HG02981 (cell line): ENCODE measurements around the gene CNNM2.
"Not testable (repeated sequence)": the region's sequence is repeated elsewhere in the genome, so short reads cannot be mapped to it uniquely, and the experiment has no call there.

ENCODE experiments used
- ATAC-seq: cut with Tn5 transposase; IDR thresholded peaks from one replicate; pipeline ENCODE4 v1.9.1; 2021; ENCODE audit warnings: mild to moderate bottlenecking, moderate library complexity; ENCODE audit not compliant: unreplicated experiment

CNNM2 gene

DNA sequence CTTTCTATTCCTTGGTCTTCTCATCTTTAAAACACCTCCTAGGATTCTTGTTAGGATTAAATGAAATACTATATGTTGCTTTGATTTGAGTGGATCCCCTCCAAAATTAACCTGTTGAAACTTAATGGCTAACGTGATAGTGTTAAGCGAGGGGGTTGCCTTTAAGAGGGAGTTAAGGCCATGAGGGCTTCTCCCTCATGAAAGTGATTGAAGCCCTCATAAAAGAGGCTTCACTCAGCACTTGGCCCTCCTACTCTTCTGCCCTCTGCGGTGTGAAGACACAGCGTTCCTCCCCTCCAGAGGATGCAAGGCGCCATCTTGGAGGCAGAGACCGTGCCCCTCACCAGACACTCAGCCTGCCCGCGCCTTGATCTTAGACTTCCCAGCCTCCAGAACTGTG is 46.6 kb downstream of the CNNM2 start:
- no peak for ATAC-seq

DNA sequence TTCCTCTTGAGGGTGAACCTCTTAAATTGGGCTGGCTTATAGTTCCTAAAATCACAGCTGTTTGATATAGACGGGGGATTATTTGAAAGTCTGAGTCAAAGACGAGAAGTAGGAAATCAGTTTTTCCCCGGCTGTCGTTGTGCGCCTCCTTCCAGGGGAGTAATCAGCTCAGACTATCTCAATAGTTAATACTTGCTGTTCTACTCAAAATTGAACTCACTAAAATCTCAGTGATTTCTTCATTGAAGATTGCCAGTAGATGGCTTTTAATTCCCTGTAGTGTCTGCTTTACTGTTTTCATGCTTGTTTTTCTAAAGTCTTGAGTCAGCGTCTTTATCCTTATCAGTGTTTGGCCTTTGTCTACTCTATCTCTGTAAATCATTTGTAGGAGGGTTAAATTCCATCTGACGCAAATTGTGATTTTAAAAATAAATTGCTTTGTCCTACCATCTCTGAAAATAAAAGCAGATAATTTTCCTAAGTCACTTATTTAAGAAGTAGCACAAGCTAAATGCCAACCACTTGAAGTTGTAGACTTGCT is 47.3 kb downstream of the CNNM2 start:
- no peak for ATAC-seq

DNA sequence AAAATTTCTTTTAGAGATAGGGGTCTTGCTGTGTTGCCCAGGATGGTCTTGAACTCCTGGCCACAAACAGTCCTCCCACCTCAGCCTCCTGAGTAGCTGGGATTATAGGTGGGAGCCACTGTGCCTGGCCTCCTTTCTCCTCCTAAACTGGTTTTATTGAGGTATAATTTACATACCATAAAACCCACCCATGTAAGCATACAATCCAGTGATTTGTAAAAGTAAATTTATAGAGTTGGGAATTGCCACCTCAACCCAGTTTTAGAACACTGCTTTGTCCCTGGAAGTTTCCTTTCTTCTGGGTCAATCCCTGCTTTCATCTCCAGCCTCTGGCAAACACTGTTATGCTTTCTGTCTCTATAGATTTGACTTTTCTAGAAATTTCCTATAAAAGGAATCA is 49.0 kb downstream of the CNNM2 start:
- no peak for ATAC-seq

- ATAC-seq: no peak
Measured at GRCh38 chr10:102970562-102971340, 52.7 kb downstream of the CNNM2 start.

DNA sequence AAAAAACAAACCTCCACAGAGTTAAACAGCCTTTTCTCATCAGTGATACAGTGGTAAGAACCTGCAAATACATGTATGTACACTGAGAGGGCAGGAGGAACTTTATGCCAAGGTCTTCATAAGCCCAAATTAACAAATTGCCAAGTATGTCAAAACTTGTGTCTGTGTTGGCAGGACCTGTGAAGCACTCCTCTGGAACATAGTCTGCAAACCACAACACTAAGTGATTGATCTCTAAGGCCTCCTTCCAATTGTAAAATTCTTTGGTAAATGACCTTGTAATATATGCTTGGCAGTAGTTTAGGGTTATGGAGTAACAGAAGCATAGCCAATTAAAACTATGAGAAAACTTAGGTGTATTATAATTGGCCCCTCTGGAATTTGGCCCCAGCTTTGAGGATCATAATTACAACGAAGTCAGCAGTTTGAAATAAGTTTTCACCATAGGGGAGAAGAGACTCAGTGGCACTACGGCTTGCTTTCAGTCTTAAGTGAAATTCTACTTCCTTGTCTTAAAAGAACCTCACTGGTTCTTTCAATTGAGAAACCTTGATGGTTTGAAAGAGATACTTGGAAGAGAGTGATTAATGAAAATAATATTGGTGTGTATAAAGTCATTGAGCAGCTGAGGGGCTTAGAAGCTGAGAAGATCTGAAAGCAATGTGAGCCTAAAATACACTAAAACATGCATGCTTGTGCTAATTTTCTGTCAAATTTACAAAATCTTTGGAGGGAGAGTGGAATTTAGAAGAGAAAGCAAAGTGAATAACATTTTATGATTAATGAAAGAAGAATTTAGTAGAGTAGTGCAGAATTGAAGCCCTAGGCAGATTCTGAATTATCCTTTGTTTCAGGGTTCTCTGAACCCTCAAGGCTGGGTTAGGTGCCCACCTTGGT is 57.6 kb downstream of the CNNM2 start:
- ATAC-seq: no peak

- not testable (repeated sequence) for ATAC-seq
Measured at GRCh38 chr10:102976380-102976726, 58.3 kb downstream of the CNNM2 start.

DNA sequence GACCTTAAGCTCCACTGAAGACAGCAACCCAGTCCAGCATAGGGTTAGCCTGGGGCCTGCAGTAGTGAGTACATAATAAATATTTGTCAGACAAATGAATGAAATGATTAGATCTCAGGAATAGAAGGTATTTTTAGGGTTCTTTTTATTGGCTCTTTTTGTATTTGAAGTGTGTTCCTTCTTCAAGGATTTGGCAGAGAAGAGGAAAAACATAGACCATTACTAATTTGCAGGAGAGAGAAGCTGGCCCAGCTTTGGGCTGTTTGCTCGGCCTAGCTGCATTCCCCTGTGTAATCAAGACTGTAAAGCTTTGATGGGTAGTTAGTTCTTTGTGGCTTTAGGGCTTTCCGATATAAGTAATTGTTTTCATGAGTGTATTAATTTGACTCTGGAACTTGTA is 64.2 kb downstream of the CNNM2 start:
- ATAC-seq: no peak

GRCh38 chr10:102984086-102984485 is 66.0 kb downstream of the CNNM2 start:
- ATAC-seq: no peak

GRCh38 chr10:102985811-102986210 is 67.7 kb downstream of the CNNM2 start:
- ATAC-seq: no peak

- no peak for ATAC-seq
Measured at GRCh38 chr10:102988404-102989314, 70.6 kb downstream of the CNNM2 start.

DNA sequence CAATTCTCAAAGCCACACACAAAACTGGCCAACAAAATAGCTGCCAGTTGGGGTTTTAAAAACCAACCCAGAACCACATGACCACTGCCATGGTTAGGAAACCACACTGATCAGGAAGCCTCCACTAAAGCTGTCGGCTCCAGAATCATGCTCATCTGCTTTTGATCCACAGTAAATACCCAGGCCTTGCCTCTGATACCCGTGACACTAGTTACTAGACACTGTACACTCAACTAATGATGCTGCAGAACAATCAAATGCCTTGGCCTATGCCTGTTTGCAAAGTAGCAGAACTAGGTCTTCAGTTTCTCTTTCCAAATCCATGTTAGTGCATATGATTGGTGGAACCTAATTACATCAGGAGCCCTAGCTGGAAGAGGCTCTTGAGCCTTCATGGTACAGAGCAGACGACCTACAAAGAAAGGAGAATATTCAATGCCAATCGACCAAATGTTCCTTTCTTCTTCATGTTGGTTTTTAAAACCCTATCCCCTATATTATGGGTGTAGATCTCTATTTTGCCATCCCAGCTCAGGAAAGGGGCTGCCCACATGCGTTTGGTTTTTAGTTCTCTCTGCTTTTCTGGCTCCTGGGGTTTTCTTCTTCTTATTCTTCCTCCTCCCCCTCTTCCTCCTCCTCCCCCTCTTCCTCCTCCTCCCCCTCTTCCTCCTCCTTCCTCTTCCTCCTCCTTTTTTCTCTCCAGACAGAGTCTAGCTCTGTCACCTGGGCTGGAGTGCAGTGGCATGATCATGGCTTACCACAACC is 76.6 kb downstream of the CNNM2 start:
- ATAC-seq: no peak

- ATAC-seq: no peak
Measured at GRCh38 chr10:102996876-102997275, 78.8 kb downstream of the CNNM2 start.

DNA sequence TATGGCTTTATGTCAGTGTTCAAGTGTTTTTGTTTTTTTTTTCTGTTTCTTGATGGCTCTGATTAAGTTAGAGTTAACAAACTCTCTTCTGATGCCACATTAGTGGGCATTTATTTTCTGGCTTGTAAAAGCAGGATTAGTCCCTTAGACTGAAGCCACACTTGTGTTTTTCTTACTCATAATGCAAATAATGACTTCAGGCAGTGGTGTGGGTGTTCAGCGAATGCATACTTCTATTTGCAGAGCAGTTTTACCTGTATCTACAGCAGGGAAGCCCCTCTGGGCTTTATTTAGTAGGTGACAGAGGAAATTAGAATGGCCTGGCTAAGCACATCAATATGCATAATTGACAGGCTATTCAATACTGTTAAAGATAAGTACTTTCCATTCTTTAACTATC is 79.9 kb downstream of the CNNM2 start:
- ATAC-seq: no peak

DNA sequence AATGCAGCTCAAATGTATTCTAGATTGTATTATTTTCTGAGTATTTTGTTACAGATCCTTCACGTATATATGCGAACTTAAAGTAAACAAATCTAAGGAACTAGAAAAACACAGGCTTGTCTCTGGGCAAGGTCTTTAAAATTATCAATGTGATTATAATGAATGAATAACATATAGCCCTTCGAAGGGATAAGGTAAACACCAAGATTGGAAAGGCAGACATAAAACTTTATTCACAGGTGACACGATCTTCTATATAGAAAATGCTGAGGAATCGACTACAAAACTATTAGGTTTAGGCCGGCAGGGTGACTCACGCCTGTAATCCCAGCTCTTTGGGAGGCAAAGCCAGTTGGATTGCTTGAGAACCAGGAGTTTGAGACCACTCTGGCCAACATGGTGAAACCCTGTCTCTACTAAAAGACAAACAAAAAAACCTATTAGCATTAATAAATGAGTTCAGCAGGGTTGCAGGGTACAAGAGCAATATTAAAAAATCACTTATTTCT is 80.4 kb downstream of the CNNM2 start:
- ATAC-seq: no peak

GRCh38 chr10:103000050-103000449 is 82.0 kb downstream of the CNNM2 start:
- not testable (repeated sequence) for ATAC-seq

DNA sequence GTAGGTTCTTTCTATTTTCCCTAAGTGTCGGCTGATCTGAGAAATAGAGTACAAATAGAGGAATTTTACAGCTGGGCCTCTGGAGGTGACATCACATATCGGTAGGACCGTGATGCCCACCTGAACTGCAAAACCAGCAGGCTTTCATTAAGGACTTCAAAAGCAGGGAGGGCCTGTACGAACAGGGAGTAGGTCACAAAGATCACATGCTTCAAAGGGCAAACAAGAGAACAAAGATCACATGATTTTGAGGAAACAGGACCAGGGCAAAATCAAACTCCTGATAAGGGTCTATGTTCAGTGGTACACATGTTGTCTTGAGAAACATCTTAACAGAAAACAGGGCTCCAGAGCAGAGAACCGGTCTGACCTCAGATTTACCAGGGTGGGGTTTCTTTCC is 88.9 kb downstream of the CNNM2 start:
- no peak for ATAC-seq

DNA sequence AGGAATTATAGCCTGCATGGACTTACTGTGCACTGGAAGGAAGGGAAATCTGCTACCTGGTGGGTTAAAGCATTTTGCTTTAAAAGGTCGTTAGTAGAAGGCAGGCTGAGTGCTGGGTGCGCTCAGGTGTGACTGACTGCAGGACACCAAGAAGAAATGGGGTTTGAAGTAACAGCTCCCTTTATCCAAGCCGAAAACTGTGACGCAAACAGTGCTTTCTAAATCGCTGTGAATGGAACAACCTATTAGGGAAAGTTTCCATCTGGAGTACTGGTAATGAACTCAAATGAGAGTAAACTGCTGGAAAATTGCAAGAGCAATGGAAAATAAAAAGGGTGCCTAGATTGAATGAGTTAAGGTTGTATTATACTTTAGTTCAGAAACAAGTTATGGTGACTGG is 95.3 kb downstream of the CNNM2 start:
- ATAC-seq: no peak

GRCh38 chr10:103019425-103019824 is 101.3 kb downstream of the CNNM2 start:
- ATAC-seq: no peak

DNA sequence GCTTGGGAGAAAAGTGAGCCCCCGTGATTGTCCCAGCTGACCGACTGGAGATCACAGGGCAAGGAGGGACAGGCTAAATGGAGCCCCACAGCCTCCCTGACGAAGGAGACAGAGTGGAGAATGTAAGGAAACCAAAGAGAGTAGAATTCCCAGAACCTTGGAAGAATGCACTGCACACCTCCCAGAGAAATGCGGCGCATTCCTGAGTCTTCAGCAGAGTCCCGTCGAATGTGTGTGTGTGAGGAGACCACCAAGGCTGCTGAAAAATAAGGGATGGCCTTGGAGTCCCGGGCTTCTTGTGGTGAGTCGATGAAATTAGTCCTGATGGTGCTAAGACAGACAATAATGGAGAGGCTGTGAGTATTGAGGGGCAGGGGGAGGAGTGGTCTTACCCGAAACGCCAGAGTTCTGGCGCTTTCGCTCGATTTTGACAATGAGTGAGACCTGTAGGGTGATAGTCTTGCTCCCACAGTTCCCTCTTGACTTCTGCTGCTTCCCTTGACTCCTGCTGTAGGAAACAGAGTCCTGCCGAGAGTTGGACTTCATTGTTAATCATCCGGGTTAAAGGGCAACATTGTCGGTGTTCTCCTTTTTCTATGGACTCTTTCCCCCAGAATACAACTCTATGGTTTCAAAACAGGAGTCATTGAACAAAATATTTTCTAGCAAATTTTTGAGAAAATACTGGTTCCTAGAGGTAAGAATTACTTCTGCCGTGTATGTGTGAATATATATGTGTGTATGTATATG is 103.2 kb downstream of the CNNM2 start:
- ATAC-seq: no peak
